HTR-8/SVneo (cell line): ENCODE measurements around the gene UFD1.
A peak's percentile ranks its signal among the peaks of the same experiment; 100 is the strongest.

ENCODE experiments used
- DNase-seq: peaks from one replicate; pipeline ENCODE4 v3.0.0; 2011; ENCODE audit warnings: low spot score, mixed read lengths; ENCODE audit not compliant: insufficient read length
- FAIRE-seq: peaks from 2 replicates; lab custom pipeline; 2011; peaks lifted over from hg19 to GRCh38; lab: Jason Lieb, UNC

UFD1 gene

GRCh38 chr22:19477321-19478044 lies 1.5 kb downstream of the UFD1 start:
- FAIRE-seq: no peak

GRCh38 chr22:19476023-19476422 lies 3.0 kb downstream of the UFD1 start:
- no peak for FAIRE-seq
- DNase-seq: no peak

More at GRCh38 chr22:19477321-19478044, 1.5 kb downstream of the UFD1 start:
- no peak for DNase-seq

DNA sequence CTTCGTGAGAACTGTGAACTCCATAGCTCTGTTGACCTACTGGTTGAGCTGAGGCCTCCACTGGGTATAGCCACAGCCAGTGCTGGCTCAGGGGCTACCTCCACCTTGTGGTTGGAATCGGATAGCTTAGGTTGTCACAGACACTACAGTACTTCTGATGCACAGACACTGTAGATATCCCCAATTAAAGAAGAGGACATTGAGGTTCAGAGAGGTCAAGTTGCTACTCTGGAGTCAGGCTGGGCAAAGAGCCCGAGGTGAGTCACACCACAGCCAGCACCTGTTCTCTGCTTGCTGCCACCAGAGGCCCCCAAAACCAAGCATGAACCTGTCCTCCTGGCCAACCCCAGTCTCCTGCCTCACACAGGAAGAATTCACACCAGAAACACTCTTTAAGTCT lies 5.4 kb downstream of the UFD1 start:
- FAIRE-seq: no peak
- no peak for DNase-seq

GRCh38 chr22:19472233-19472632 lies 6.8 kb downstream of the UFD1 start:
- DNase-seq: no peak
- FAIRE-seq: no peak

DNA sequence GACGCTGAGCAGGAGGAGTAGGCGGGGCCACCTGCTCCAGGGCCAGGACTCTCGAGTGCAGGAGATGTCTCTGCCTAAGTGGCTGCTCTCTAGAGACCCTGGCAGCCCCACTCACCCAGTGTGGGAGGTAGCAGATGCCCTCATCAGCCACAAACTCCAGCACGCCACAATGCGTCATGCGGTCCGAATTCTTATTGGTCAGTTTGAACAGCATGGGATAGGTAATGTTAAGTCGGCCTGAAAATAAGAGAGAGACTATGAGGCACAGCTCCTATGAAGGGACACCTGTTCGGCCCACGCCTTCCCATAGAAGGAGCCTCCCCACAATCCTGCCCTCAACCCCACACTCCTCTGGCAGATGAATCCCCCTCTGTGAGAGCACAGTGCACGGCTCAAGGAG lies 7.4 kb downstream of the UFD1 start:
- DNase-seq (no peak), FAIRE-seq (no peak)

- DNase-seq (no peak), FAIRE-seq (no peak)
Observed at GRCh38 chr22:19470010-19470409, 9.0 kb downstream of the UFD1 start.

DNA sequence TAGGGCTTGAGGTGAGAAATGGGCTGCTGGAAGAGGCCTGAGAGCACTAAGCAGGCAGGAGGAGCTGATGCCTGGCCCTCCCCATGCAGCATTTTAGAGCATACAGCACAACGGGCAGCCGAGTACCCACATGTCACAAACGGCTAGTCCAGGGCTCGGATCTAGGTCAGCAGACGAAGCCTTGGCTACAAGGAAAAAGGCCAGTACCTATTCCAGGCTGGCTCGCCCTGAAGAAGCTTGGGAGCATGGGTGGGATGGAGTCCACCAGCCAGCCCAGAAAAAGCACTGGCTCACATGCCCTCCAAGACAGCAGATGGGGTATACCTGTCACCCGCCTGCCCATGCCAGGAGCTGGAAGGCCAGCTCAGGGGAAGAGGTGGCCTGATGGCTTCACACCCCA lies 9.6 kb downstream of the UFD1 start:
- FAIRE-seq (no peak), DNase-seq (no peak)

GRCh38 chr22:19467912-19468311 lies 11.1 kb downstream of the UFD1 start:
- FAIRE-seq (no peak), DNase-seq (no peak)

DNA sequence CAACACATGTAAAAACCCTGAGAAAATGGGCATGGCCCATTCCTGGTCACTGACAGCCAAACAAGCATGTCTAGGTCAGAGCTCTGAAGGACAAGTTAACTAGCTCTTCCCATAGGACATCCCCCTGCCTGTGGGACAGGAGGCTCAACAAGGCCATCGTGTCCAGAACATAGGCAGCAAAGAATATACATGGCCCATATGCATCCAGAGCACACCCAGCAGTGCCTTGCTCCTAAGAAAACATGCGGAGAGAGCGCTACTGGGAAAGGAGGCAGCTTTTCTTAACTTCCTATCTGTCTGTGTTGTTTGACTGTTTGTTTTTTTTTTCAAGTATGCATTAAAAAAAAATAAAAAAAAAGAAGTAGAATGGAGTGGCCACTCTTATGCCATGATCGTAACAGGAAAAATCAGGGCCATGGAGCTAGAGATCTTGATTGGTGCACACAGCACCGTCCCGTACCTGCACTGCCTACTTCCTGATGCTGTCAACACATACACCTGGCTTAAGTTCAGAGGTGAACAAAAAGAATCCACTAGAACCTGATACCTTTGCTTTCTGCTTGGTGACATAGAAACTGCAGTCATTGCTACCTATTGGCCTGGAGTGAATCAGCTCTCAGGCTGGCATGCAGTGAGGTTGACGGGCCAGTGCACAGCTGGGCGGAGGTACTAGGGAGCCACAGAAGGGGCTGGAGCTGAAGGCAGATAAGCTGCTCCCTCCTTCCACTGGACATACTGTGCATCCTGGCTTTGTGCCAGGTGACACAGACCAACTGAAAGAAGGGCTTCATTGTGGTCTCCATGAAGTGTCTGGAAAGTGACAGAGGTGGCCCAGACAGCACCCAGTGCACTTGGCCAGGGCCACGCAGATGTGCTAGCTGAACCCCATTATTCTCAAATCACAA lies 11.9 kb downstream of the UFD1 start:
- no peak for FAIRE-seq

DNA sequence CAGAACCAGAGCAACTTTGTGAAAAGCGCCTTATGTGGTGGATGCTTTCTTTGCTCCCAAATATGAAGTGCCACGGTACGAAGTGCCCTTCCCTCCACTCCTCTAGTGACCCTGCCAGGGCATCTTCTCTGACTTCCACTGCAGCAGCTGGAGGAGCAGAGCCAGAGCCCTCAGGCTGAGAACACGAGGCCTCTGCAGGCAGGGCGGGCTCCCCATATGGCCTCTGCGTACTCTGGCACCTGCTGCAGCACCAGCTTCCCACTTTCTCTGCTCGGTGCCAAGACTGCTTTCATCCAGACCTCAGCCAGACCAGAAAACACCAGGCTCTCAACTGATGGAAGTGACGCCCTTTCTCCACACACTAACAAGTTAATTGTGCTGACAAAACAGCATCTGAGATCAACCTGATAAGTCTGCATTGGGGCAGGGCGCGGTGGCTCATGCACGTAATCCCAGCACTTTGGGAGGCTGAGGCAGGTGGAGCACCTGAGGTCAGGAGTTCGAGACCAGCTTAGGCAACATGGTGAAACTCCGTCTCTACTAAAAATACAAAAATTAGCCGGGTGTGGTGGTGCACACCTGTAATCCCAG lies 12.8 kb downstream of the UFD1 start:
- DNase-seq: no peak
- FAIRE-seq: no peak

More for the DNA sequence above, 11.9 kb downstream of the UFD1 start:
- DNase-seq: no peak

DNA sequence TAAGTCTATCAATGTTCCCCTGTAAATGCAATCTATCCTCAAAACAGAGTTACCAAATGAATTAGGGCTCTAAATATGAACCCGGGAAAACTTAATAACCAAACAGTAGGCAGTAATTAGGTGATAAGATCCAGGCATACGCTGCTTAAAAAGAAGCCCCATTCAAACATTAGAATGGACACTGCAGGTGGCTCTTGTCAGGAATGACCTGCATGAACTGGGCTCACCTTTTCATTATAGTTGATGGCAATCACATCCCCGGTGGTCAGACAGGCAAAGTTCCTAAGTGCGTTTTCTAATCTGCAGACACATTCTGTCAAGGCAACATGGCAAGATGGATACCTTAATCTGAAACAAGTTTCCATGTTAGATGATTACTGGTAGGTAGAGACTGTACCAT lies 14.0 kb downstream of the UFD1 start:
- FAIRE-seq: no peak
- DNase-seq: no peak

DNA sequence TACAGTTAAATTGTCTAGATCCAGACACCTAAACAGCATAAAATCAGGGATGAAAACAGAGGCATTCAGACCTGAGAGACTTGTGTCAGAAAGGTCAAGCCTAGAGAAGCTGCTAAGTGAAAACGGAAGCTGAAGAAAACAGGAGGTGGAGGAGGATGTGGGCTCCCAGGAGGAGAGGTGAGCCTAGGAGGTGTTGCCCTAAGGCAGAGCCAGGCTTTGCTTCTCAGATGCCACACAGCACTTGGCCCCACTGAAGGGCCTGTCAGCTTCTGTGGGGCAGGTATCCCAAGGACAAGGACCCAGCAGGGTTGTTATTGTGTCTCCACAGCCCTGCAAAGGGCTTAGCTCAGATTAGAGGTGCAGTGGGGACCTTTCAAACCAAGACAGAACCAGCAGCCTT lies 14.4 kb downstream of the UFD1 start:
- FAIRE-seq: no peak

DNA sequence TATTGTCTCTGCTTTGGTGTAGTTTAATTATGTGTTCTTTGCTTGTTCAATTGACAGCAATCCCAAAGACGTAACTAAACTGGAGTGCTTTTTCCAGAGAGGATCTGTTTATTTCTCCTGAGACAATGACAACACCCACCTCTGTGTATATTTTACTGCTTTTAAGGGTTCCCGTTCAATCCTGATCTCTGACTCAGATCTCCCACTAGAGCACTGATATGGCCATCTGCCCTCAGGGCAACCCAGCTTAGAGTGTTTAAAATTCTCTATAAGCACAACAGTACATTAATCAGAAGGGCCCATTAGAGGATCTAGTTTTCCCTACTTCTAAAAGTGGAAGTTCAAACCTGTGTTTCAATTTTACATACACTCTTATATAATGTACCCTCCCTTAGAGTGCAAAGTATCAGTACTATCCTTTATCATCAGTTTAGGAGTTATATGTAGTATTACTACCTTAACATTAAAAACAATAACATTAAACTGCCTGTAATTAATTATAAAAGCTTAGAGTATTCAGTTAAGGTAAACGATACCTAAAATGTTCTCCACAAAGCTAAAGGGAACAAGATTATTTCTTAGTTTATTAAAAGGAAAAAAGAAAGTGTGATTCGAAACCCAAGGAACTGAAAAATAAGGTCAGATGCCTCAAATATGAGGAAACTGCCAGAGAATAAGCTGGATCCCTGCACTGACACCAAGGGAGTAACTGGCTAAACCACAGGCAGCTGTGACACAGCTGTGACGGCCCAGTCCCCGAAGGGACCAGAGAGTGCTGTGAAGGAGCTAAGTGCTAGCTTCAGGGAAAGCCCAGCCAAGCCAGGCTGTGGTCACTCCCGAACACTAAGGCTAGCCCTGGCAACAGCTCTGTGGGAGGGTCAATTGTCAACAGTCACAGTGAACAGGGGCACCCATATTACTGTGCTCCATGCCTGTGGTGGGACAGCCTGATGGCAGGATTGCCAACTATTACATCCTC lies 15.2 kb downstream of the UFD1 start:
- peak; percentile 42 for DNase-seq

More for the DNA sequence above, 14.4 kb downstream of the UFD1 start:
- no peak for DNase-seq

DNA sequence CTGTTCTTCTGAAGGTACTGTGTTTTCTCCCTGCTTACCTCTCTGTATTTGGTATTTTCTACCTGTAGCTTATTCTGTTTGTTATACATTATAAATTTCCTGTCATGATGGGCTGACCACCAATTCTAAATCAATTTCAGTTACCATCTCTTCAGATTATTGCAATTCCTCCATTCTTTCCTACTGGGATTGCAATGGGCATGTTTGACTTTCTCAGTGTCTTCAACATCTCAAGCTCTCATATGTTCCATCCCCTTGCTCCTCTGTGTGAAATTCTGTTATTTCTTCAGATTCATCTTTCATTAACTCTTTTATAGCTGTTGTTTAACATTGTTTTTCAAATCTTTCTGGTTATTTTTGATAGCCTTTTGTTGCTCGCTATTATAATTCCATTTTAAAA lies 16.0 kb downstream of the UFD1 start:
- FAIRE-seq (no peak), DNase-seq (no peak)

More for the DNA sequence above, 15.2 kb downstream of the UFD1 start:
- FAIRE-seq: no peak

DNA sequence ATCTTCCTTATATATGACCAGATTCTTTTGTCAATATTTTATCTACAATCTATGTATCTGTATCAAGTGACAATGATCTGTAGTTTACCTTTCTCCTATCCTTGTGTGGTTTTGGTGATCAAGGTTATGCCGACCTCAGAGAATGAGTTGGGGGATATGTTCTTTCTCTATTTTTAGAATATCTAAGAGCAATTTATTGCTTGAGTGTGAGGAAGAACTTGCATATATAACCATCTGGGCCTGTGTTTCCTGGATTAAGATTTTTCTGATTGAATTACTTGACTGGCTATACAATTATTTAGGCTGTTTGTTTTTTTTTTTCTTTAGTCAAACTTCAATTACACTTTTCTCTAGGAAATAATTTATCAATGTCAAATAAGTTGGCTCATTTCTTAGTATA lies 17.5 kb downstream of the UFD1 start:
- DNase-seq (no peak), FAIRE-seq (no peak)

DNA sequence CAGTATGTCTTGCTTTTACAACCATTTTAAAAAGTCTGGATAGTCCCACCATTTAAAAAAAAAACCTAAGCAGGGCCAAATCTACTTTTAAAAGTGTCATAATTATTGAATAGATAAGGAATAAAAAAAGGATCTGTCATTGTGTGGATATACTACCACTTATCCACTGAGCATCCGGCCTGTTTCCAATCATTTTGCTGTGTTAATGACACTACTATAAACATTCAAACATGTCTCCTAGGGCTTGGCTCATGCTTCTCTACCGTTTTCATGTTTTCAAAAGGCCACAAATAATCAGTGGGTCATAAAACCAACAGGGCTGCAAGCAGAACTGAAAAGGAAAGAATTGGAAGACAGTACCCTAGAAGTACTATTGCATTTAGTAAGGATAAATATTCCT lies 19.0 kb downstream of the UFD1 start:
- FAIRE-seq (no peak), DNase-seq (no peak)

- FAIRE-seq: no peak
Observed at GRCh38 chr22:19457828-19458428, 21.1 kb downstream of the UFD1 start.

DNA sequence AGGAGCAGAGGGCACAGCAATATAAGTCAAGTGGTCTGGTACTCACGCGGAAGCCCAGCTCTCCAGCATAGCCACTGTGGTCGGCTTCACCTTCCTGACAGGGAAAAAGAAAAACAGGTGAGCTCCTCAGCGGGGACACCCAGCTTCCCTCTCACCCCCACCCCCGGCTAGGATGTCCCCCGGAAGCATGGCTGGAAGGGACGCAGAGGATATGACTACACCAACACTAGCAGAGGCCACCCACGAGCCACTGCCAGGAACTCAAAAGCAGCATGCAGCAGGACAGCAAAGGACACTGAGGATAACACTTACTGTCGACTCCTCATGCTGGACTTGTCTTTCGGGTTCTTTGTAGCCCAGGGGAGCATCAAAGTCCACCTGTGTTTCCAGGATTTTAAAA lies 22.5 kb downstream of the UFD1 start:
- DNase-seq (no peak), FAIRE-seq (no peak)

More at GRCh38 chr22:19457828-19458428, 21.1 kb downstream of the UFD1 start:
- DNase-seq: no peak

DNA sequence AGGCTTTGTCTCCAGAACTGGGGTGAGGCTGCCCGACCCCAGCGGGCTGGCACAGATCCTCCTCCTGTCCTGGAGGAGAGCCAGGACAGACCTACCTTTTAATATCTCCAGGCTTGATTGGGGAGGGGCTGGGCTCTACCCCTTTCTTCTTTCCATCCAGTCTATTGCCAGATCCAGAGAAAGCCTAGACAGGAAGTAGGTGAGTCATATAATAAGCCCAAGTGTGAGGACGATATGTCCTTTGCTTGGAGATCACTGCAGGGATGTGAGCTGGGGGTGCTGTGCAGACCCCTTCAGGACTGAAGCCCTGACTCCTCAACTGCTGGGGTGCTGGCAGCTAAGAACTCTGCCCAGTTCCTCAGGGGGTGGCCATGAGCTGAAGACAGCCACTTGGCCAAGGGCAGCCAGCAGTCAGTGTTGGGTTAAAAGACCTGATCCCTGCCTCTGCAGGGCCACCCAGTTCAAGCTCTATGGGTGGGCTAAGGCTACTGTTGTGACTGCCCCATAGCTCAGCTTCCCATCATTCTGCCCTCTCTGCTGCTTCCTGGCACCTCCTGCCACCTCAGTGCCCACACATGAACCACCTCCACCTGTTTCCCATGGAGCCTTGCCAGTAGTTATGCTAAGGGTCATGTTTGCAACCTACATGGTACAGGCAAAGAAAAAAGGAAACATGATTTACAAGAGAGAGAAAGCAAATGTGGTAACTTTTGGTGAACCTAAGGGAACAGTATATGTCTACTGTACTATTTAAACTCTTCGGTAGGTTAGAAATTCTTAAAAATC lies 23.2 kb downstream of the UFD1 start:
- DNase-seq: no peak
- no peak for FAIRE-seq
